ENCODE data around the gene MRTFB.
A peak's percentile ranks its signal among the peaks of the same experiment; 100 is the strongest.

MRTFB gene

DNA sequence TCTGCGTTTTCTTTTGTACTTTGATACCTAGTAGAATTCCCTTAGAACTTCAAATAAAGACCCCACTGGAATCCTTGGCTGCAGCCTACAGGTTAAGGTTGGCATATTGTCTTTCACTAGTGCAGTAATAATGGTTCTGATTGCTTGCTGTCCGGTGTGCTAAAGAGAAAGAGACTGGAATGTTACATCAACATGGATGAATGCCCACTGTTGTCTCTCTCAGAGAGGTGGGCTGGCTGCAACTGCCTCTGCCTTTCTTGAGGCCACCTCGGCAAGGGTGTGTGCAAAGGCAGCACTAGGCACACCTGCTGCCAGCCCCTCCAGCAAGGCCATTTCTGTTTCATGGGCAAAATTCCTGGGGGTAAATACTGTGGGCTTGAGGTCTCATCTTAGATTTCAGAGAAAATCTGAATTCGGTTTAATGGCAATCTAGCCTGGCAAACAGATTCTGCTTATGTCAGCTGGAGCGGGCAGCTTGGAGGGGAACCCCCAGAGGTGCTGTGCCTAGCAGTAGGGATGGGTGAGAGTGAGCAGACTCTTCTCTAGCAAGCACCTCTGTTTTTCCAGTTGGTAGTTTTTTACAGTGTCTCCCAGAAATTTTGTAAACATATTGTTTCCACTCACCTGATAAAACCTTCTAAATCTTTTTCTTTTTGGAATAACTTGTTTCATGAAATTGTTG, 54.0 kb downstream of the MRTFB start:
- Histone ChIP-seq H3K4me3 (no peak overlapping the region), H3K27ac (peak overlapping the region in 1 of 21 experiments; percentile 36)

GRCh38 chr16:14125708-14126107, 54.6 kb downstream of the MRTFB start:
- H3K27ac ChIP-seq, result peak overlapping the region in 2 of 21 experiments; percentile 30 to 36

DNA sequence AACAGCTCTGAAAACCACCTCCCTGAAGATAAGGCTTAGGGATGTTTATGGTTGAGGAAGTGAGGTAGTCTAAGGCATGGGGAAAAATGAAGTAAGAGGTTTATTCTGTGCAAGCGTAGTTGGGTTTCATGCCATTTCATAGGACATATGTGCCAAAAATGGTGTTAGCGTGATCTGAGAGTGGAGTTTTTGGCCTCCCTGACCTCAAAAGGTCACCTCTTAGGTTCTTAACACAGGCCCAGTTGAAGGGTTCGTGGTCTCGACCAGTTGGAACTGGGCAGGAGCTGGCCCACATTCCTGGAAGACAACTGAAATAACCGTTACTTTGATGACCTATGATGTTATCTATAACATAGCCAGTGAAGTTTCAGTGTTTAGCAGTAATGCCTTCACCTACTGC, 57.0 kb downstream of the MRTFB start:
- Histone ChIP-seq H3K27ac (no peak overlapping the region), H3K4me3 (no peak overlapping the region)

More at GRCh38 chr16:14125708-14126107, 54.6 kb downstream of the MRTFB start:
- H3K4me3 ChIP-seq, result no peak overlapping the region

- H3K27ac ChIP-seq, result no peak overlapping the region
- H3K4me3 ChIP-seq, result no peak overlapping the region
These were observed 58.4 kb downstream of the MRTFB start for GRCh38 chr16:14129502-14129901.

DNA sequence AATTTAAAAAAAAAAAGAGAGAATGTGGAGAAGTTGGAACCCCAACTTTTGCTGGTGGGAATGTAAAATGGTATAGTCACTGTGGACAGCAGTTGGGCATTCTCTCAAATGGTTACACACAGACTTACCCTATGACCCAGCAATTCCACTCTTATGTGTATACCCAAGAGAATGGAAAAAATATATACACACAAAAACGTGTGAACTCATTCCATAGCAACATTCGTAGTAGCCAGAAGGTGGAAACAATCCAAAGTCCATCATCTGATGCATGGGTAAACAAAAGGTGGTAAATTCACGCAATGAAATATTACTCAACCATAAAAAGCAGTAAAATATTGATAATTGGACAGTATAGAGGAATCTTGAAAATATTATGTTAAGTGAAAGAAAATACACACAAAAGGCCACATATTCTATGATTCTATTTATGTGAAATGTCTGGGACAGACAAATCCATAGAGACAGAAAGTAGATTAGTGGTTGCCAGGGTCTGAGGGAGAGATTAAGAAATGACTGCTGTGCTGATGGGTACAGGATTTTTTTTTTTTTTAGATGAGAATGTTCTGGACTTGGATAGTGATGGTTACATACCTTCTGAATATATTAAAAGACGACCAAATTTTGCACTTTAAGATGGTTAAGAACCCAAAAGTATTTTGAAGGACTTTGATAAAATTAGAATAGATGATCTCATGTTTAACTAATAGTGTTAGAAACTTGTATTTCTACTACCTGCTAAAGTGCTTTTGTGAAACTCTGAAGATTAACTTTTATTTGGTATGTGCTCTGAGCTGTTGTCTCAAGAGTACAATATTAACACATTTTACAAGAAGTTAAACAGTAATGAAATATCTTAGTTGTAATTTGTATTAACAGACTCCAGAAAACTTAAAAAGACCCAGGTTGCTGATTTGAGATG, 60.9 kb downstream of the MRTFB start:
- Histone ChIP-seq H3K27ac (no peak overlapping the region), H3K4me3 (no peak overlapping the region)

- Histone ChIP-seq H3K27ac (no peak overlapping the region), H3K4me3 (no peak overlapping the region)
These were observed 61.6 kb downstream of the MRTFB start for GRCh38 chr16:14132696-14133048.

DNA sequence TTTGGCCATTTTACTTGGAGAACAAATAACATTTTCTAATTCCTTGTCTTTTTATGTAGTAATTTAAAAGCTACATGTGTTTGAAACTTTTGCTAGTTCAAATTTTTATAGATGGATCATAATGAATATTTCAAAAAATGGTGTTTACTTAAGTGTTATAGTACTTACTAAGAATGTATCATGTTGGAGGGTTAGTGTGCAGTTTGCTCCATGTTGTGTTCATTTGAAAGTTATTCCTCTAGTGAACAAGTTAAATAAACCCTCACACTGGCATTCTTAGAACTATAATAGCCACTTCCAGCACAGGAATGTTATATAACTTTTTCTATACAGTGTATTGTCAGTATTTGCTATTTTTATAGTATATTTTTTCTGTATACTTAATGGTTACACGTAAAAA, 62.8 kb downstream of the MRTFB start:
- no peak overlapping the region for H3K27ac ChIP-seq
- no peak overlapping the region for H3K4me3 ChIP-seq

GRCh38 chr16:14135704-14136103, 64.6 kb downstream of the MRTFB start:
- H3K27ac ChIP-seq, result no peak overlapping the region
- no peak overlapping the region for H3K4me3 ChIP-seq

DNA sequence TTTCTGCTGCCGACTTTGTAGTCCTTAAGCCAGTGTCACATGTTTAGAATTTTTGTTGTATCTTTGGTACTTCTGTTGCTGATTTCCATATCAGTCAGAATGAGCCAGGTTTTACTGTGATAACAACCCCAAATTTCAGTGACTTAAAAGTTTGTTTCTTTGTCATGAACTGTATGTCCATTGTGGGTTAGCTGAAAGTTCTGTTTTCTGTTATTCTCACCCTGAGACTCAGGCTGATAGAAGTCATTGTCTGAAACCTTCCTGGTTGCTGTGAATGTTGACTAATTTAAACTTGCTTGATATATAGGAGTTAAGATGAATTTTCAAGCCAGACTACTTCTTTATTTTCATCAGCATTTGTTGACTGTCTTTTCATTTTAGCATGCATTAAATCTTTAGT, 68.8 kb downstream of the MRTFB start:
- H3K4me3 ChIP-seq, result no peak overlapping the region
- H3K27ac ChIP-seq, result no peak overlapping the region

GRCh38 chr16:14140923-14141322, 69.8 kb downstream of the MRTFB start:
- H3K27ac ChIP-seq, result no peak overlapping the region
- H3K4me3 ChIP-seq, result no peak overlapping the region

- Histone ChIP-seq H3K4me3 (no peak overlapping the region), H3K27ac (no peak overlapping the region)
These were observed 75.3 kb downstream of the MRTFB start for GRCh38 chr16:14146445-14146844.

GRCh38 chr16:14148016-14148415, 76.9 kb downstream of the MRTFB start:
- Histone ChIP-seq H3K4me3 (no peak overlapping the region), H3K27ac (no peak overlapping the region)

DNA sequence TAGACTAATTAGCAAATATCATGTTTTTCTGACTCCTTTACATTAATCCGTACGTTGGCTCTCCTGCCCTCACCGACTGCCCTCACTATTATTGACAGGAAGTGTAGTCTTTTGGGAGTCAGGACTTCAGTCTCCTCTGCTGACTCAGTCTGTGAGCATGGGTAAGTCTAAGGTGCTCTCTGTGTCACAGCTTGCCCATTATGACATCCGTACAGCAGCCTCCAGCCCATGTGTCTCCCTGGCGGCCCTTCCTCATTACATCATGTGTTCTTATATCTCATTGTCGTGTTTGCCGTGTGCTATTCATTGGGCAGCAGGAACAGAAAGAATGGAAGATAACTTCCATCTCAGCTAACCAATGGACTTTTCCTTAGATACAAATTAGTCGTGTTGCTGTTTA, 77.5 kb downstream of the MRTFB start:
- no peak overlapping the region for H3K4me3 ChIP-seq
- H3K27ac ChIP-seq, result no peak overlapping the region

- no peak overlapping the region for H3K27ac ChIP-seq
These were observed 79.7 kb downstream of the MRTFB start for GRCh38 chr16:14150796-14151195.

DNA sequence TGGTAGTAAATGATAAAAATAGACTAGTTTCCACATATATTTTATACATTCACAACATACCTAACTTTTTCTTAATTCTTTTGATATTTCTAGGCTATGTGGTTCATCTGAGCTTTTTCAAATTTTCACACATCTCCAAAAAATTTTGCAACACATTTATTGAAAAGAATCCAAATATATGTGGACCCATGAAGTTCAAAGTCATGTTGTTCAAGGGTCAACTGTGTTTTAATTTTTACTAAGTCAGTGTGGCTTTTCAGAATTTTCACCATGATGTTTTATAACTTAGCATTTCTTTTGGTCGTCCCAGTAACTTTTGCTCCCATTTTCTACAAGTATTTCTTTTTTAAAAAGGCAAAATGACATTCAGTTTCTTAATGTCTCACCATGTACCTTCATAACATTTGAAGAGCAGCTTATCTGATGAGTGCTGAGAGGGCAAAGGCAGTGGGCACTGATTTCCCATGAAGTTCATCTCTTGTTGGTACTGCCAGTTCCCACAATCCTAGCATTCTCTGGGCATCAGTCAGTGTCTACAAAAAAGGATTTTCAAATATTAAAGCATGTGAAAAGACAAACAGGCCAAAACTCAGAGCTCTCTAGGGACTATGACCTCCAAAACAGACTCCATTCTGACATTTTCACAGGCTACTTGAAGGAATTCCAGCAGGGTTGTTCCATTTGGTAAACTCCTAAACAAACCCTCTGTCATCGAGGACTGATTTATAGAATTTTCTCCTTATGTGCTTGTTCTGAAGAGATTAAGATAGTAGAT, 80.3 kb downstream of the MRTFB start:
- peak overlapping the region in 1 of 21 experiments; percentile 6 for H3K27ac ChIP-seq
- H3K4me3 ChIP-seq, result no peak overlapping the region

More at GRCh38 chr16:14150796-14151195, 79.7 kb downstream of the MRTFB start:
- no peak overlapping the region for H3K4me3 ChIP-seq

DNA sequence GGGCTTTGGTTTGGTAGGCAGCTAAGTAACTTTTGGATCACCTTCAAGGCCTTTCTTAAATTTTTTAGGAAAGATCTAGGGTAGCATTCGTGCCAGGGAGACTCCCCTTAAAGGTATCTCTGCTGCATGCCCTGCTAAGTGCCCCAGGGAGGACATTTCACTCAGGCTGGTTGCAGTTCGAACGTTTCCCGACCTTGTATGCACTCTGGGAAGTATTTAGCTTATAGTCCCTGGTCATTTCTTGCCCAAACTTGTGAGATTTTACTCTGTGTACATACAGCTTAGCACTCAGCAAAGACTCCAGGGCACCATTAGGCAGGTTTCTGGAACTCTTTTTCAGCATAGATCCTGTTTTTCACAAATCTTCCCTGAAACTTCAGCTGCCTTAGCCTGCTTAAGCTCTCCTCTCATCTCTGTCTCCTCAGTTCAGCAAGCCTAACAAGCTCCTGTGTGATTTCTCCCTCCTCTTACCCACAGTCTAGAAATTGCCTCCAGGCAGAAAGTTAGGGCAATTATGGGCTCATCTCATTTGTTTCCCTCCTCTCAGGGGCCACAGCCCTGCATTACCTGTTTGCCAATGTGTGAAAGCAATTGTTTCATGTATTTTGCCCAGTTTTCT, 84.6 kb downstream of the MRTFB start:
- Histone ChIP-seq H3K4me3 (no peak overlapping the region), H3K27ac (peak overlapping the region in 6 of 21 experiments; percentile 9 to 68 (median 27))

DNA sequence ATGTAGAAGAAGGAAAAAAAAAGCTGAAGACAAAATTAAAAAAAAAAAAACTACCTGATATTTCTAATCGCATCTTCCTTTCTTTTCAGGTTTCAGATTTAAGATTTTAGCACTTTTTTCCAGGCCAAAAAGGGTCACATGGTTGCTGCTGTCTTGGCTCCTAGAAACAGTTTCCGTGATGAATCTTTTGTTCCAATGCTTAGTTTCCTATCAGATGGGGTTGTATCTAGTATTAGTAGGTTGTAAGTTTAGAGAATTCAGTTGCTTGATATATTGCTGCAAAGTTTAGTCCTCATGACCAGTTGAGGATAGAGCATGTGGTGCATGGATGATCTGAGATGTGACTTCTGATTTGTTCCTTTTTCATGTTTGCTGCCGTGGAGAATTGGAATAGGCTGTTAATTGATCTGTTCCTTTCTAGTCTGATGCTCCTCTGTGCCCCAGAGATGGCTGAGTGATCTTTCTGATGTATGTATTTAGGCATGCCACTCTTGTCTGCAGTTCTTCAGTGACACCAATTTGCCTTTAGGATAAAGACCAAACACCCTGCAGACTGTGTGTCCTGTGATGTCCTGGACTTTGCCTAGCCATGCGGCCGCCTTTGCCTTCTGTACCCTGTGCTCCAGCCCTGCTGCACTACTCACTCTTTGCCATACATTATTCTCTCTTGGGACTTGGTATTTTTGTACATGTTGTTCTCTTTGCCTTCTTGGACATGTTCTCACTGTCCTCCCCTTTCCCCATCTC, 94.0 kb downstream of the MRTFB start:
- Histone ChIP-seq H3K27ac (no peak overlapping the region), H3K4me3 (no peak overlapping the region)

GRCh38 chr16:14168146-14168545, 97.0 kb downstream of the MRTFB start:
- no peak overlapping the region for H3K4me3 ChIP-seq
- H3K27ac ChIP-seq, result no peak overlapping the region

GRCh38 chr16:14172200-14172809, 101.2 kb downstream of the MRTFB start:
- Histone ChIP-seq H3K4me3 (no peak overlapping the region), H3K27ac (no peak overlapping the region)
